Measurements from ENCODE around the gene TIMM44.

DNA sequence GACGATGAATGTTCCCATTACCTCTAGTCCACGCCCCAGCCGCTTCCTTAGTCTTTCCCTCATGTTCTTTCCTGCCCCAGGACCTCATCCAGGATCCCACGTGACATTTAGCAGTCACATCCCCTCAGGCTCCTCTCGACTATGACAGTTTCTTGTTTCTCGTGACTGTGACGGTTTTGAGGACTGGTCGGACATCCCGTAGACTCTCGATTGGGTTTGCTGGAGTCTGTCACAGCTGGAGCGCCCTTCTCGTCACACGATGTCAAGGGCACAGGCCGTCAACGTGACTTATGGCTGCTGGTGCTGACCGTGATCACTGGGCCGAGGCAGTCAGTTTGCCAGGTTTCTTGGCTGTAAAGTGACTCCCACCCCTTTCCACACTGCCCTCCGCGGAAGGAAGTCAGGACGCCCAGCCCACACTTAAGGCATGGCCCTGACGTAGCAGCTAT is 39.2 kb upstream of the TIMM44 start:
- TF ChIP-seq, protein P1, sequence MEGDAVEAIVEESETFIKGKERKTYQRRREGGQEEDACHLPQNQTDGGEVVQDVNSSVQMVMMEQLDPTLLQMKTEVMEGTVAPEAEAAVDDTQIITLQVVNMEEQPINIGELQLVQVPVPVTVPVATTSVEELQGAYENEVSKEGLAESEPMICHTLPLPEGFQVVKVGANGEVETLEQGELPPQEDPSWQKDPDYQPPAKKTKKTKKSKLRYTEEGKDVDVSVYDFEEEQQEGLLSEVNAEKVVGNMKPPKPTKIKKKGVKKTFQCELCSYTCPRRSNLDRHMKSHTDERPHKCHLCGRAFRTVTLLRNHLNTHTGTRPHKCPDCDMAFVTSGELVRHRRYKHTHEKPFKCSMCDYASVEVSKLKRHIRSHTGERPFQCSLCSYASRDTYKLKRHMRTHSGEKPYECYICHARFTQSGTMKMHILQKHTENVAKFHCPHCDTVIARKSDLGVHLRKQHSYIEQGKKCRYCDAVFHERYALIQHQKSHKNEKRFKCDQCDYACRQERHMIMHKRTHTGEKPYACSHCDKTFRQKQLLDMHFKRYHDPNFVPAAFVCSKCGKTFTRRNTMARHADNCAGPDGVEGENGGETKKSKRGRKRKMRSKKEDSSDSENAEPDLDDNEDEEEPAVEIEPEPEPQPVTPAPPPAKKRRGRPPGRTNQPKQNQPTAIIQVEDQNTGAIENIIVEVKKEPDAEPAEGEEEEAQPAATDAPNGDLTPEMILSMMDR (IDR thresholded peaks at IDR 0.05) = no peak
- TF ChIP-seq EP300 (IDR thresholded peaks at IDR 0.05) (no peak), POLR2A (IDR thresholded peaks at IDR 0.05) (no peak)

Data from sigmoid colon (tissue), 4 donors.